ENCODE measurements around the gene SUGP1.

DNA sequence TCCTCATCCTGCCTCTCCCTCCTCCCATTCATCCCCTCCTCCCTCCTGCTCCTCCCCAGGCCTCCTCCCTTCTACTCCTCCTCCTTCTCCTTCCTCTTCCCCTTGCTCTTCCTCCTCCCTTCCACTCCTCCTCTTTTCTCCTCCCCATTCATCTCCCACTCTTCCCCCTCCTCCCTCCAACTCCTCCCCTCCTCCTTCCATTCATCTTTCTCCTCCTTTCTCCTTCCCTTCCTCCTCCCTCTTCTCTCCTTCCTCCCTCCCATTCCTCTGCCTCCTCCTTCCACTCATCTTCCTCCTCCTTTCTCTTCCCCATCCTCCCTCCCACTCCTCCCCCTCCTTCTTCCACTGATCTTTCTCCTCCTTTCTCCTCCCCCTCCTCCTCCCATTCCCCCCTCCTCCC lies 80.6 kb downstream of the SUGP1 start:
- TF ChIP-seq, protein P1, sequence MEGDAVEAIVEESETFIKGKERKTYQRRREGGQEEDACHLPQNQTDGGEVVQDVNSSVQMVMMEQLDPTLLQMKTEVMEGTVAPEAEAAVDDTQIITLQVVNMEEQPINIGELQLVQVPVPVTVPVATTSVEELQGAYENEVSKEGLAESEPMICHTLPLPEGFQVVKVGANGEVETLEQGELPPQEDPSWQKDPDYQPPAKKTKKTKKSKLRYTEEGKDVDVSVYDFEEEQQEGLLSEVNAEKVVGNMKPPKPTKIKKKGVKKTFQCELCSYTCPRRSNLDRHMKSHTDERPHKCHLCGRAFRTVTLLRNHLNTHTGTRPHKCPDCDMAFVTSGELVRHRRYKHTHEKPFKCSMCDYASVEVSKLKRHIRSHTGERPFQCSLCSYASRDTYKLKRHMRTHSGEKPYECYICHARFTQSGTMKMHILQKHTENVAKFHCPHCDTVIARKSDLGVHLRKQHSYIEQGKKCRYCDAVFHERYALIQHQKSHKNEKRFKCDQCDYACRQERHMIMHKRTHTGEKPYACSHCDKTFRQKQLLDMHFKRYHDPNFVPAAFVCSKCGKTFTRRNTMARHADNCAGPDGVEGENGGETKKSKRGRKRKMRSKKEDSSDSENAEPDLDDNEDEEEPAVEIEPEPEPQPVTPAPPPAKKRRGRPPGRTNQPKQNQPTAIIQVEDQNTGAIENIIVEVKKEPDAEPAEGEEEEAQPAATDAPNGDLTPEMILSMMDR (IDR thresholded peaks at IDR 0.05) = no peak
- no peak for TF ChIP-seq EP300 (IDR thresholded peaks at IDR 0.05)

Measured in stomach (tissue), 4 donors.